IMR-90 (cell line): ENCODE measurements around the gene MAPKAP1.

Experiments
- BHLHE40 ChIP-seq: fragments of 150-350 bp; IDR thresholded peaks from 2 replicates; pipeline ENCODE4 v1.6.1; 2016; ENCODE audit warnings: mild to moderate bottlenecking, low read depth, low read length
- CEBPB ChIP-seq: IDR thresholded peaks from 2 replicates; pipeline ENCODE4 v1.6.1; 2012; ENCODE audit warnings: low read depth, low read length, improper control_type of control experiment
- CTCF ChIP-seq: conservative IDR thresholded peaks from 2 replicates; pipeline ENCODE4 v1.5.1; 2012; ENCODE audit warnings: mild to moderate bottlenecking, low read depth, low read length, improper control_type of control experiment
- MXI1 ChIP-seq: IDR thresholded peaks from 2 replicates; pipeline ENCODE4 v1.6.1; 2012; ENCODE audit warnings: low read depth, mild to moderate bottlenecking, low read length, moderate library complexity, borderline replicate concordance
- NFE2L2 ChIP-seq: fragments of 150-350 bp; IDR thresholded peaks from 2 replicates; pipeline ENCODE4 v1.6.1; 2016; ENCODE audit warnings: low read depth, mild to moderate bottlenecking, low read length
- POLR2A ChIP-seq: IDR thresholded peaks from 2 replicates; pipeline ENCODE4 v1.6.1; 2012; ENCODE audit warnings: mild to moderate bottlenecking, low read depth, low read length
- RAD21 ChIP-seq: IDR thresholded peaks from 2 replicates; pipeline ENCODE4 v1.6.1; 2012; ENCODE audit warnings: low read length, improper control_type of control experiment
- RCOR1 ChIP-seq: IDR thresholded peaks from 2 replicates; pipeline ENCODE4 v1.6.1; 2012; ENCODE audit warnings: mild to moderate bottlenecking, low read length, improper control_type of control experiment; ENCODE audit not compliant: insufficient replicate concordance
- RFX5 ChIP-seq: IDR thresholded peaks from 2 replicates; pipeline ENCODE4 v1.8.0; 2012; ENCODE audit warnings: low read depth, mild to moderate bottlenecking, low read length, moderate library complexity
- USF2 ChIP-seq: fragments of 150-350 bp; IDR thresholded peaks from 2 replicates; pipeline ENCODE4 v1.6.1; 2017; ENCODE audit warnings: mild to moderate bottlenecking, antibody characterized with exemption, low read length, low read depth

GRCh38 chr9:125412166-125412565 is 294.8 kb downstream of the MAPKAP1 start:
- TF ChIP-seq POLR2A (no peak), CTCF (no peak), CEBPB (no peak), BHLHE40 (no peak), NFE2L2 (no peak), RAD21 (no peak), USF2 (no peak), RCOR1 (no peak), MXI1 (no peak), RFX5 (no peak)
